Measurements from ENCODE around the gene CFAP299.

DNA sequence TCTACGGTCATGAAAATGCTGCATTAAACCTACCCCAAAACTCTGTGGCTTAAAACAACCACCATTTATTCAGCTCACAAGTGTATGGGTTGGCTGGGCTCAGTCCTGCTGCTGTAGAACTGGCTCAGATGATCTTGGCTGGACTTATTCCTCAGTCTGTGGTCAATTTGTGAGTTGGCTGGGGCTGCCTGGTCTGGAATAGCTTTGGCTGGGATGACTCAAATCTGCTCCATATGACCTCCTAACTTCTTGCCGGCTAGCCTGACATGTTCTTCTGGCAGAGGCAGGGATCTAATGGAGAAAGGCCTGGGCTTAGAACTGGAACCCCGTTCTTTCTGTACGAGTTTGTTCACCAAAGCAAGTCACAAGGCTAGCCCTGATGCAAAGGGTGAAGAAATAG is 71.7 kb downstream of the CFAP299 start:
- TF ChIP-seq, protein P1, sequence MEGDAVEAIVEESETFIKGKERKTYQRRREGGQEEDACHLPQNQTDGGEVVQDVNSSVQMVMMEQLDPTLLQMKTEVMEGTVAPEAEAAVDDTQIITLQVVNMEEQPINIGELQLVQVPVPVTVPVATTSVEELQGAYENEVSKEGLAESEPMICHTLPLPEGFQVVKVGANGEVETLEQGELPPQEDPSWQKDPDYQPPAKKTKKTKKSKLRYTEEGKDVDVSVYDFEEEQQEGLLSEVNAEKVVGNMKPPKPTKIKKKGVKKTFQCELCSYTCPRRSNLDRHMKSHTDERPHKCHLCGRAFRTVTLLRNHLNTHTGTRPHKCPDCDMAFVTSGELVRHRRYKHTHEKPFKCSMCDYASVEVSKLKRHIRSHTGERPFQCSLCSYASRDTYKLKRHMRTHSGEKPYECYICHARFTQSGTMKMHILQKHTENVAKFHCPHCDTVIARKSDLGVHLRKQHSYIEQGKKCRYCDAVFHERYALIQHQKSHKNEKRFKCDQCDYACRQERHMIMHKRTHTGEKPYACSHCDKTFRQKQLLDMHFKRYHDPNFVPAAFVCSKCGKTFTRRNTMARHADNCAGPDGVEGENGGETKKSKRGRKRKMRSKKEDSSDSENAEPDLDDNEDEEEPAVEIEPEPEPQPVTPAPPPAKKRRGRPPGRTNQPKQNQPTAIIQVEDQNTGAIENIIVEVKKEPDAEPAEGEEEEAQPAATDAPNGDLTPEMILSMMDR (IDR thresholded peaks at IDR 0.05; ENCODE audit: extremely low read depth in 1 of 2, insufficient read depth in 1 of 2, low read depth in 1 of 2, low read length in 2 of 2) = no peak
- TF ChIP-seq POLR2A (IDR thresholded peaks at IDR 0.05; ENCODE audit: low read depth, low read length) (no peak), EZH2 (IDR thresholded peaks at IDR 0.05; ENCODE audit: borderline replicate concordance, low read depth, low read length, severe bottlenecking) (no peak), POLR2AphosphoS5 (IDR thresholded peaks at IDR 0.05; ENCODE audit: insufficient read depth, low read depth, low read length) (no peak), GATA2 (IDR thresholded peaks at IDR 0.05; ENCODE audit: insufficient read depth, insufficient read length, low read depth, low read length) (no peak), JUN (IDR thresholded peaks at IDR 0.05; ENCODE audit: borderline replicate concordance, insufficient read depth, insufficient read length, low read depth) (no peak), FOS (IDR thresholded peaks at IDR 0.05; ENCODE audit: borderline replicate concordance, insufficient read depth, low read length) (no peak), MYC (IDR thresholded peaks at IDR 0.05; ENCODE audit: low read depth, low read length) (no peak)
- TF ChIP-seq, protein P2, sequence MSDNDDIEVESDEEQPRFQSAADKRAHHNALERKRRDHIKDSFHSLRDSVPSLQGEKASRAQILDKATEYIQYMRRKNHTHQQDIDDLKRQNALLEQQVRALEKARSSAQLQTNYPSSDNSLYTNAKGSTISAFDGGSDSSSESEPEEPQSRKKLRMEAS (IDR thresholded peaks at IDR 0.05; ENCODE audit: insufficient read depth, insufficient read length) = no peak

Measured in endothelial cell of umbilical vein (primary cell).